OCI-LY7 (cell line): ENCODE measurements around the gene LPIN2. TPM values are rescaled to one million over a fixed set of nuclear protein-coding genes. Genes with fewer than 3 reads are reported as not detected.
A peak's percentile ranks its signal among the peaks of the same experiment; 100 is the strongest.
"Not testable (repeated sequence)": the region's sequence is repeated elsewhere in the genome, so short reads cannot be mapped to it uniquely, and the experiment has no call there.

Experiments used
- BruUV-seq: library from RNA; stranded (reverse); fragments of 400-500 nt; replicated peaks from 2 replicates; lab custom pipeline; 2021; lab: Mats Ljungman, UMichigan
- CTCF ChIA-PET: fragments of 300-600 bp; sonication (Branson Sonifier 250); formaldehyde crosslinking; loops from one replicate; lab custom pipeline; 2022; ENCODE audit warnings: antibody characterized with exemption; ENCODE audit not compliant: unreplicated experiment; lab: Charles Lee
- POLR2A ChIA-PET: fragments of 300-600 bp; sonication (Branson Sonifier 250); formaldehyde crosslinking; loops from one replicate; lab custom pipeline; 2022; ENCODE audit warnings: antibody characterized with exemption; lab: Charles Lee
- DNase-seq: peaks from one replicate; pipeline ENCODE4 v3.0.0-alpha.2; 2015; ENCODE audit warnings: low spot score
- H2AFZ ChIP-seq: fragments of 200-600 bp; sonication (generic), shearing (Covaris generic); 2 replicates; pipeline ENCODE4 v1.6.1; 2014; ENCODE audit warnings: mild to moderate bottlenecking, antibody characterized with exemption, low read length, moderate library complexity
- H3K27ac ChIP-seq: fragments of 200-600 bp; sonication (generic); 2 replicates; pipeline ENCODE4 v1.5.1; 2014; ENCODE audit warnings: mixed run types, low read depth, mild to moderate bottlenecking, moderate library complexity, low read length, inconsistent platforms; ENCODE audit not compliant: poor library complexity, severe bottlenecking
- H3K36me3 ChIP-seq: fragments of 200-600 bp; sonication (generic); 2 replicates; pipeline ENCODE4 v1.6.1; 2014; ENCODE audit warnings: mild to moderate bottlenecking, antibody characterized with exemption, low read length, moderate library complexity, mixed read lengths; ENCODE audit not compliant: insufficient read depth
- H3K4me1 ChIP-seq: fragments of 200-600 bp; sonication (generic); 2 replicates; pipeline ENCODE4 v1.5.1; 2014; ENCODE audit warnings: mild to moderate bottlenecking, low read length; ENCODE audit not compliant: insufficient read depth, poor library complexity, severe bottlenecking
- H3K4me2 ChIP-seq: fragments of 200-600 bp; sonication (generic); 2 replicates; pipeline ENCODE4 v1.6.1; 2014; ENCODE audit warnings: mild to moderate bottlenecking, low read length
- H3K4me3 ChIP-seq: fragments of 200-600 bp; sonication (generic); 2 replicates; pipeline ENCODE4 v1.5.1; 2014; ENCODE audit warnings: mild to moderate bottlenecking, low read depth, low read length; ENCODE audit not compliant: poor library complexity, severe bottlenecking
- H3K79me2 ChIP-seq: fragments of 200-600 bp; sonication (generic); 2 replicates; pipeline ENCODE4 v1.6.1; 2016; ENCODE audit warnings: low read depth, mild to moderate bottlenecking, low read length, moderate library complexity, mixed read lengths; ENCODE audit not compliant: insufficient read depth
- H3K9me2 ChIP-seq: fragments of 200-600 bp; sonication (generic); 2 replicates; pipeline ENCODE4 v1.6.1; 2016; ENCODE audit warnings: mild to moderate bottlenecking, low read length, mixed read lengths; ENCODE audit not compliant: insufficient read depth
- H3K9me3 ChIP-seq: fragments of 200-600 bp; sonication (generic); 2 replicates; pipeline ENCODE4 v1.6.1; 2014; ENCODE audit warnings: mild to moderate bottlenecking, mixed run types, low read length, mixed read lengths
- H4K20me1 ChIP-seq: fragments of 200-600 bp; sonication (generic); 2 replicates; pipeline ENCODE4 v1.6.1; 2014; ENCODE audit warnings: mild to moderate bottlenecking, antibody characterized with exemption, low read length, moderate library complexity, mixed read lengths; ENCODE audit not compliant: insufficient read depth
- EZH2phosphoT487 ChIP-seq: fragments of 200-600 bp; sonication (generic); IDR thresholded peaks from 2 replicates; pipeline ENCODE4 v1.6.1; 2018; ENCODE audit warnings: low read depth, borderline replicate concordance, mild to moderate bottlenecking, mixed run types, antibody characterized with exemption, low read length, moderate library complexity, mixed read lengths
- intact Hi-C: fragments of 100-400 bp; cut with micrococcal nuclease; formaldehyde crosslinking; loops from one replicate; pipeline ENCODE4 v1.10.0; 2022; ENCODE audit not compliant: unreplicated experiment
- total RNA-seq, 2 experiments: library from RNA; depleted of rRNA in 1 of 2; stranded (reverse); fragments of >200 nt in 1 of 2; shearing (Covaris generic) in 1 of 2; gene quantifications; 2 replicates each; pipeline ENCODE4 v1.2.3, GENCODE V29; 2014 to 2022
- TF ChIP-seq, protein P1 (sequence below): fragments of 200-600 bp; sonication (generic); conservative IDR thresholded peaks from 2 replicates; pipeline ENCODE4 v1.5.1; 2014; ENCODE audit warnings: mild to moderate bottlenecking, antibody characterized with exemption, low read length, moderate library complexity, mixed read lengths

LPIN2 gene
- total RNA-seq, 2 experiments from 2014 or later = 18.9 to 20.1 TPM

DNA sequence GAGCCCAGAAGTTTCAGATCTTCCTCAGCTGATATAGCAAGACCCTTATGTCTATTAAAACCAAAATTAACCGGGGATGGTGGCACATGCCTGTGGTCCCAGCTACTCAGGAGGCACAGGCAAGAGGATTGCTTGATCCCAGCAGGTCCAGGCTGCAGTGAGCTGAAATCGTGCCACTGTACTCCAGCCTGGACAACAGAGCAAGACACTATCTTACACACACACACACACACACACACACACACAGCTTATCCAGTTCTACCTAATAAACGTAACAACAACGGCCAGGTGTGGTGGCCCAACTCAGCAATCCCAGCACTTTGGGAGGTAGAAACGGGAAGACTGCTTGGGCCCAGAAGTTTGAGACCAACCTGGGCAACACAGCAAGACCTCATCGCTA, 7.5 kb downstream of the LPIN2 start:
- no peak for DNase-seq
- Histone ChIP-seq H2AFZ (no peak overlapping the region), H3K4me3 (no peak overlapping the region), H3K4me2 (no peak overlapping the region), H3K4me1 (no peaks in the 10 kb centered on the region), H4K20me1 (no peaks in the 10 kb centered on the region), H3K79me2 (peaks cover 9% of the 10 kb centered on the region; the same call in 1 of the 2 replicates), H3K27ac (no peak overlapping the region), H3K36me3 (peaks cover 79% of the 10 kb centered on the region), H3K9me3 (no peaks in the 10 kb centered on the region), H3K9me2 (no peaks in the 10 kb centered on the region)
- TF ChIP-seq EZH2phosphoT487 = no peak
- TF ChIP-seq, protein P1, sequence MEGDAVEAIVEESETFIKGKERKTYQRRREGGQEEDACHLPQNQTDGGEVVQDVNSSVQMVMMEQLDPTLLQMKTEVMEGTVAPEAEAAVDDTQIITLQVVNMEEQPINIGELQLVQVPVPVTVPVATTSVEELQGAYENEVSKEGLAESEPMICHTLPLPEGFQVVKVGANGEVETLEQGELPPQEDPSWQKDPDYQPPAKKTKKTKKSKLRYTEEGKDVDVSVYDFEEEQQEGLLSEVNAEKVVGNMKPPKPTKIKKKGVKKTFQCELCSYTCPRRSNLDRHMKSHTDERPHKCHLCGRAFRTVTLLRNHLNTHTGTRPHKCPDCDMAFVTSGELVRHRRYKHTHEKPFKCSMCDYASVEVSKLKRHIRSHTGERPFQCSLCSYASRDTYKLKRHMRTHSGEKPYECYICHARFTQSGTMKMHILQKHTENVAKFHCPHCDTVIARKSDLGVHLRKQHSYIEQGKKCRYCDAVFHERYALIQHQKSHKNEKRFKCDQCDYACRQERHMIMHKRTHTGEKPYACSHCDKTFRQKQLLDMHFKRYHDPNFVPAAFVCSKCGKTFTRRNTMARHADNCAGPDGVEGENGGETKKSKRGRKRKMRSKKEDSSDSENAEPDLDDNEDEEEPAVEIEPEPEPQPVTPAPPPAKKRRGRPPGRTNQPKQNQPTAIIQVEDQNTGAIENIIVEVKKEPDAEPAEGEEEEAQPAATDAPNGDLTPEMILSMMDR = no peak
- BruUV-seq = no TSS peak
- intact Hi-C loops = no loop called here
- ChIA-PET CTCF (interaction anchor here (0.6 to 1.1 kb wide), 2 partner anchors 29 to 241 kb away, joined by 3 to 5 read pairs; no protein-coding TSS in a partner anchor), POLR2A (no interaction called here)

DNA sequence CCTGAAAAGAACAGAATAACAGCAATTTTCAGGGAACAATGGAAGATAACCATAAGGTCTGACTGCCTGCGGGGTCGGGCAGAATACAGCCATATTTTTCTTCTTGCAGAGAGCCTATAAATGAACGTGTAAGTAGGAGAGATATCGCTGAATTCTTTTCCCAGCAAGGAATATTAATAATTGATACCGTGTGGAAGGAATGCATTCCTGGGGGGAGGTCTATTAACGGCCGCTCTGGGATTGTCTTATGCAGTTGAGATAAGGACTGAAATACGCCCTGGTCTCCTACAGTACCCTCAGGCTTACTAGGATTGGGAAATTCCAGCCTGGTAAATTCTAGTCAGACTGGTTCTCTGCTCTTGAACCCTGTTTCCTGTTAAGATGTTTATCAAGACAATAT, 9.2 kb downstream of the LPIN2 start:
- TSS peak; percentile 7 for BruUV-seq
- intact Hi-C loops = not testable (repeated sequence)

DNA sequence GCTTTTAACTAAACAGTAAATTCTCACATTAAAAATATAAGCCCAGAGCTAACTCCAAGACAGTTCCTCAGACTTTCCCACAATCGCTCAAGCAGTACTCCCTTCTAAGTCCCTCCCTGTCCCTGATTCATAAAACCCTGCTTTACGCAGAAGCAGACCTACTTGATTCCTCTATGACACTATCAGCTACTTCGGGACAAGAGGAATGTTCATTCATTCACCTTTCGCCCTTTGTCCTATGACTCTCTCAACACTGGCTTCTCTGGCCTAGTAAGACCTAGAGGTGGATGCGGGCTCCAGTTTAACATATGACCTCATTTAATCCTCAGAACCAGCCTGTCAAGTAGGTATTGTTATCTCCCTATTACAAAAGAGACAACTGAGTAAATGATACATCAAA, 10.2 kb downstream of the LPIN2 start:
- H3K27ac ChIP-seq = no peak overlapping the region
- no peaks in the 10 kb centered on the region for H3K9me3 ChIP-seq
- intact Hi-C loops = no loop called here
- H3K9me2 ChIP-seq = no peaks in the 10 kb centered on the region
- no peak for DNase-seq
- POLR2A ChIA-PET = interaction anchor here (0.7 to 1.0 kb wide), 8 partner anchors 14 to 245 kb away, joined by 3 to 6 read pairs (median 4); no protein-coding TSS in a partner anchor
- peaks cover 7% of the 10 kb centered on the region for H3K4me1 ChIP-seq
- CTCF ChIA-PET = no interaction called here
- H2AFZ ChIP-seq = no peak overlapping the region
- H4K20me1 ChIP-seq = no peaks in the 10 kb centered on the region
- peaks cover 62% of the 10 kb centered on the region for H3K36me3 ChIP-seq
- H3K4me2 ChIP-seq = no peak overlapping the region
- no peak for TF ChIP-seq EZH2phosphoT487
- TF ChIP-seq, protein P1 = no peak
- H3K79me2 ChIP-seq = peaks cover 5% of the 10 kb centered on the region; the same call in 1 of the 2 replicates
- no TSS peak for BruUV-seq
- H3K4me3 ChIP-seq = no peak overlapping the region

More for the DNA sequence above, 9.2 kb downstream of the LPIN2 start:
- DNase-seq, H3K4me3 ChIP-seq, H3K4me1 ChIP-seq, H2AFZ ChIP-seq, H3K9me3 ChIP-seq, H3K27ac ChIP-seq, CTCF ChIA-PET, POLR2A ChIA-PET, H4K20me1 ChIP-seq, H3K4me2 ChIP-seq, H3K79me2 ChIP-seq, H3K9me2 ChIP-seq: not testable (repeated sequence)
- peaks cover 68% of the 10 kb centered on the region for H3K36me3 ChIP-seq
